Lower leg skin (tissue), 4 donors: Measurements from ENCODE around the gene RASA2. TPM values are rescaled to one million over a fixed set of nuclear protein-coding genes. Genes with fewer than 3 reads are reported as not detected.

Source experiments
- DNase-seq, 2 donors: peaks; one replicate each; pipeline ENCODE4 v3.0.0-alpha.2; 2019; ENCODE audit warnings: low spot score in 2 of 2
- H3K4me3 ChIP-seq: fragments of 200-600 bp; sonication (generic); 2 replicates; pipeline ENCODE4 v1.5.1; 2017; ENCODE audit warnings: mild to moderate bottlenecking, low read depth; ENCODE audit not compliant: poor library complexity, severe bottlenecking
- CTCF ChIP-seq, 3 donors: fragments of 450-650 bp; IDR thresholded peaks; one replicate each; pipeline ENCODE4 v1.5.1; 2016; ENCODE audit warnings: antibody characterized with exemption in 3 of 3, mild to moderate bottlenecking in 3 of 3, moderate library complexity in 2 of 3
- POLR2A ChIP-seq, 2 donors: fragments of 450-650 bp; IDR thresholded peaks; one replicate each; pipeline ENCODE4 v1.6.1; 2016 to 2017; ENCODE audit warnings: antibody characterized with exemption in 2 of 2, mild to moderate bottlenecking in 1 of 2, moderate library complexity in 1 of 2
- WGBS, 2 donors: methylation state at CpG; one replicate each; pipeline ENCODE4 v1.1.5; 2018; 5-methylcytosine and 5-hydroxymethylcytosine counted together
- intact Hi-C: fragments of 100-400 bp; cut with DNase I; formaldehyde crosslinking; loops from one replicate; pipeline ENCODE4 v1.15.0; 2023; ENCODE audit warnings: low total_unique reads
- total RNA-seq, 4 donors: library from RNA; depleted of rRNA; stranded (reverse); fragments of >200 nt; gene quantifications; one replicate each; pipeline ENCODE4 v1.1.0, GENCODE V29; 2016

The RASA2 gene
- 10 to 100 TPM; 18.7 to 46.2 (median 21.2) TPM for total RNA-seq

GRCh38 chr3:141486746-141487520 is at the start of gene RASA2:
Gene RASA2, plus strand, starts transcription at chr3:141487027. Its CDS starts 57 bp downstream, at chr3:141487084.
- H3K4me3 ChIP-seq = peak within 1 kb of the TSS; percentile 99
- peak; percentile 55 to 91 for DNase-seq
- intact Hi-C loops = no loop called here
- 0 to 1% methylated on average over 10 to 21 of the region's 96 CpGs for WGBS, 2 donors
- peak in 1 of 2 donors; percentile 49 for TF ChIP-seq POLR2A (IDR thresholded peaks at IDR 0.05)
- no peak for TF ChIP-seq CTCF (IDR thresholded peaks at IDR 0.05)

GRCh38 chr3:141439589-141439988 is 47.2 kb upstream of the RASA2 start:
- 92% methylated on average over 3 of the region's 3 CpGs for WGBS, 2 donors
- no peak overlapping the region for H3K4me3 ChIP-seq
- intact Hi-C loops = no loop called here

GRCh38 chr3:141440942-141441341 is 45.9 kb upstream of the RASA2 start:
- intact Hi-C loops = no loop called here
- TF ChIP-seq POLR2A (IDR thresholded peaks at IDR 0.05) (no peak), CTCF (IDR thresholded peaks at IDR 0.05) (no peak)
- no peak for DNase-seq
- H3K4me3 ChIP-seq = no peak overlapping the region
- 97 to 98% methylated on average over 3 of the region's 3 CpGs for WGBS, 2 donors

More at GRCh38 chr3:141439589-141439988, 47.2 kb upstream of the RASA2 start:
- no peak for TF ChIP-seq CTCF (IDR thresholded peaks at IDR 0.05)
- no peak for TF ChIP-seq POLR2A (IDR thresholded peaks at IDR 0.05)
- no peak for DNase-seq

GRCh38 chr3:141441381-141442364 is 45.2 kb upstream of the RASA2 start:
- intact Hi-C loops = no loop called here
- TF ChIP-seq CTCF (IDR thresholded peaks at IDR 0.05) (peak in 1 of 3 donors; percentile 74), POLR2A (IDR thresholded peaks at IDR 0.05) (no peak)
- H3K4me3 ChIP-seq = no peak overlapping the region
- DNase-seq = peak; percentile 62 to 89
- 74 to 86% methylated on average over 10 of the region's 10 CpGs for WGBS, 2 donors

- 83 to 84% methylated on average over 10 of the region's 10 CpGs for WGBS, 2 donors
- no peak overlapping the region for H3K4me3 ChIP-seq
- no peak for DNase-seq
- TF ChIP-seq CTCF (IDR thresholded peaks at IDR 0.05) = no peak
- TF ChIP-seq POLR2A (IDR thresholded peaks at IDR 0.05) = no peak
- intact Hi-C loops = no loop called here
Measured at GRCh38 chr3:141442446-141442845, 44.4 kb upstream of the RASA2 start.
